Lower leg skin (tissue), 3 donors: ENCODE data around the gene TMEM117.

ENCODE experiments used
- POLR2A ChIP-seq, 2 donors: fragments of 450-650 bp; IDR thresholded peaks; one replicate each; pipeline ENCODE4 v1.6.1; 2016 to 2017; ENCODE audit warnings: antibody characterized with exemption in 2 of 2, mild to moderate bottlenecking in 1 of 2, moderate library complexity in 1 of 2
- TF ChIP-seq, protein P1 (sequence below), 3 donors: fragments of 450-650 bp; IDR thresholded peaks; one replicate each; pipeline ENCODE4 v1.5.1; 2016; ENCODE audit warnings: antibody characterized with exemption in 3 of 3, mild to moderate bottlenecking in 3 of 3, moderate library complexity in 2 of 3

DNA sequence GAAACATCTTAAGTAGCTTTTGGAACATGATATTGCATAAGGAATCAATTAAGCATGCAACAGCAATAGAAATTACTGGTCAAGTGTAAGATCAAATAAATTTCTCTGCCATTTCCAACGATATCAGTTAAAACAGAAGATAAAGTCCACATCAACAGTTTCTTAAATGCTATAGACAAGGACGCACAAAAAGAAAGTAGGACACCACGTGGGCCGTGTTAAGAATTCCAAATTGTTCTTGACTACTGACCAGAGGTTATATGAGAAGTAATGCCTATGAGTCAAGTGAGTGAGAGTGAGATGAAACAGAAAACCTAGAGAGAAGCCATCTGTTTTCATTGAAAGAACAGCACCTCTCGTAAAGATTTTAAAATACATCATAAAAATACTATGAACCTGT, 318.2 kb downstream of the TMEM117 start:
- TF ChIP-seq, protein P1, sequence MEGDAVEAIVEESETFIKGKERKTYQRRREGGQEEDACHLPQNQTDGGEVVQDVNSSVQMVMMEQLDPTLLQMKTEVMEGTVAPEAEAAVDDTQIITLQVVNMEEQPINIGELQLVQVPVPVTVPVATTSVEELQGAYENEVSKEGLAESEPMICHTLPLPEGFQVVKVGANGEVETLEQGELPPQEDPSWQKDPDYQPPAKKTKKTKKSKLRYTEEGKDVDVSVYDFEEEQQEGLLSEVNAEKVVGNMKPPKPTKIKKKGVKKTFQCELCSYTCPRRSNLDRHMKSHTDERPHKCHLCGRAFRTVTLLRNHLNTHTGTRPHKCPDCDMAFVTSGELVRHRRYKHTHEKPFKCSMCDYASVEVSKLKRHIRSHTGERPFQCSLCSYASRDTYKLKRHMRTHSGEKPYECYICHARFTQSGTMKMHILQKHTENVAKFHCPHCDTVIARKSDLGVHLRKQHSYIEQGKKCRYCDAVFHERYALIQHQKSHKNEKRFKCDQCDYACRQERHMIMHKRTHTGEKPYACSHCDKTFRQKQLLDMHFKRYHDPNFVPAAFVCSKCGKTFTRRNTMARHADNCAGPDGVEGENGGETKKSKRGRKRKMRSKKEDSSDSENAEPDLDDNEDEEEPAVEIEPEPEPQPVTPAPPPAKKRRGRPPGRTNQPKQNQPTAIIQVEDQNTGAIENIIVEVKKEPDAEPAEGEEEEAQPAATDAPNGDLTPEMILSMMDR (IDR thresholded peaks at IDR 0.05), result no peak
- TF ChIP-seq POLR2A (IDR thresholded peaks at IDR 0.05), result no peak
